HG03097 (cell line): Measurements from ENCODE around the gene ADARB1.

Source experiments
- ATAC-seq: cut with Tn5 transposase; IDR thresholded peaks from one replicate; pipeline ENCODE4 v1.9.1; 2021; ENCODE audit not compliant: unreplicated experiment, low FRiP score

Gene ADARB1

GRCh38 chr21:45054227-45054926 lies 20.0 kb upstream of the ADARB1 start:
- ATAC-seq = no peak

GRCh38 chr21:45054927-45055612 lies 19.3 kb upstream of the ADARB1 start:
- ATAC-seq = no peak

GRCh38 chr21:45055861-45056260 lies 18.5 kb upstream of the ADARB1 start:
- no peak for ATAC-seq

GRCh38 chr21:45056296-45056904 lies 18.0 kb upstream of the ADARB1 start:
- ATAC-seq = no peak

GRCh38 chr21:45056917-45057560 lies 17.3 kb upstream of the ADARB1 start:
- no peak for ATAC-seq

- no peak for ATAC-seq
Measured at GRCh38 chr21:45057886-45058285, 16.5 kb upstream of the ADARB1 start.

- no peak for ATAC-seq
Measured at GRCh38 chr21:45059121-45059520, 15.3 kb upstream of the ADARB1 start.

- no peak for ATAC-seq
Measured at GRCh38 chr21:45060089-45060488, 14.3 kb upstream of the ADARB1 start.

- no peak for ATAC-seq
Measured at GRCh38 chr21:45060675-45061311, 13.6 kb upstream of the ADARB1 start.

- no peak for ATAC-seq
Measured at GRCh38 chr21:45064091-45064490, 10.3 kb upstream of the ADARB1 start.

GRCh38 chr21:45064618-45065399 lies 9.6 kb upstream of the ADARB1 start:
- ATAC-seq = no peak

- ATAC-seq = no peak
Measured at GRCh38 chr21:45067462-45068285, 6.7 kb upstream of the ADARB1 start.

GRCh38 chr21:45069085-45069484 lies 5.3 kb upstream of the ADARB1 start:
- no peak for ATAC-seq

GRCh38 chr21:45069711-45070110 lies 4.7 kb upstream of the ADARB1 start:
- no peak for ATAC-seq

- no peak for ATAC-seq
Measured at GRCh38 chr21:45071078-45071873, 3.1 kb upstream of the ADARB1 start.

GRCh38 chr21:45071874-45072737 lies 2.3 kb upstream of the ADARB1 start:
- no peak for ATAC-seq

- ATAC-seq = no peak
Measured at GRCh38 chr21:45072738-45073300, 1.6 kb upstream of the ADARB1 start.
